Uterus (tissue), 4 donors: ENCODE data around the gene SON. TPM values are rescaled to one million over a fixed set of nuclear protein-coding genes. Genes with fewer than 3 reads are reported as not detected.
A peak's percentile ranks its signal among the peaks of the same experiment; 100 is the strongest.

Experiments used
- DNase-seq, 2 donors: peaks; one replicate each; pipeline ENCODE4 v3.0.0-alpha.2; 2019 to 2020
- H3K27ac ChIP-seq, 2 donors: fragments of 200-600 bp; sonication (generic); 1 replicate in 1 of 2; 2 replicates in 1 of 2; pipeline ENCODE4 v1.5.1; 2016 to 2018
- H3K27me3 ChIP-seq, 2 donors: fragments of 200-600 bp; sonication (generic); one replicate each; pipeline ENCODE4 v1.5.1; 2018 to 2019; ENCODE audit warnings: control low read depth in 1 of 2
- H3K36me3 ChIP-seq, 2 donors: fragments of 200-600 bp; sonication (generic); one replicate each; pipeline ENCODE4 v1.5.1; 2019; ENCODE audit warnings: control low read depth in 1 of 2
- H3K4me1 ChIP-seq, 2 donors: fragments of 200-600 bp; sonication (generic); one replicate each; pipeline ENCODE4 v1.5.1; 2018 to 2019; ENCODE audit warnings: control low read depth in 1 of 2
- H3K4me3 ChIP-seq, 2 donors: fragments of 200-600 bp; sonication (generic); 1 replicate in 1 of 2; 2 replicates in 1 of 2; pipeline ENCODE4 v1.5.1; 2018 to 2019; ENCODE audit warnings: mild to moderate bottlenecking in 1 of 2
- H3K9me3 ChIP-seq, 2 donors: fragments of 200-600 bp; sonication (generic); one replicate each; pipeline ENCODE4 v1.5.1; 2019; ENCODE audit warnings: control low read depth in 1 of 2
- CTCF ChIP-seq, 4 experiments: fragments of 200-600 bp in 2 of 4; fragments of 450-650 bp in 2 of 4; sonication (generic) in 2 of 4; IDR thresholded peaks; one replicate each; pipeline ENCODE4 v1.5.1; 2016 to 2019; ENCODE audit warnings: antibody characterized with exemption in 4 of 4, mild to moderate bottlenecking in 2 of 4, moderate library complexity in 1 of 4
- POLR2A ChIP-seq, 2 donors: fragments of 450-650 bp; IDR thresholded peaks; one replicate each; pipeline ENCODE4 v1.6.1; 2016; ENCODE audit warnings: antibody characterized with exemption in 2 of 2, mild to moderate bottlenecking in 1 of 2, moderate library complexity in 1 of 2
- intact Hi-C: fragments of 100-400 bp; cut with DNase I; formaldehyde crosslinking; loops from one replicate; pipeline ENCODE4 v1.15.1; 2023; ENCODE audit warnings: low total_unique reads
- total RNA-seq, 4 donors: library from RNA; depleted of rRNA in 3 of 4; stranded (reverse); fragments of >200 nt in 3 of 4; gene quantifications; one replicate each; pipeline versions ENCODE4 v1.1.0 to v1.2.4, GENCODE V29; 2014 to 2023
- donor health status: DM: yes; HTN: yes; CAD: no.

The SON gene
- total RNA-seq, 4 donors from 2014 or later, result 249 to 420 (median 304) TPM

GRCh38 chr21:33543505-33544129 is 779 bp downstream of the SON start:
- H3K4me3 ChIP-seq, result peak overlapping the region; percentile 82 to 95
- peak in 1 of 2 donors; percentile 71 for DNase-seq
- H3K27me3 ChIP-seq, result no peaks in the 10 kb centered on the region
- H3K9me3 ChIP-seq, result no peaks in the 10 kb centered on the region
- H3K4me1 ChIP-seq, result peaks cover 6 to 9% of the 10 kb centered on the region in 2 donors
- H3K36me3 ChIP-seq, result no peaks in the 10 kb centered on the region
- TF ChIP-seq CTCF (IDR thresholded peaks at IDR 0.05), result no peak
- TF ChIP-seq POLR2A (IDR thresholded peaks at IDR 0.05), result no peak
- intact Hi-C loops, result no loop called here
- H3K27ac ChIP-seq, result peak overlapping the region; percentile 99

GRCh38 chr21:33544451-33545195 is 1.8 kb downstream of the SON start:
- H3K27me3 ChIP-seq, result no peaks in the 10 kb centered on the region
- H3K4me3 ChIP-seq, result peak overlapping the region; percentile 82 to 95
- H3K4me1 ChIP-seq, result peaks cover 6 to 9% of the 10 kb centered on the region in 2 donors
- intact Hi-C loops, result no loop called here
- DNase-seq, result no peak
- H3K9me3 ChIP-seq, result no peaks in the 10 kb centered on the region
- TF ChIP-seq CTCF (IDR thresholded peaks at IDR 0.05) (no peak), POLR2A (IDR thresholded peaks at IDR 0.05) (no peak)
- H3K27ac ChIP-seq, result peak overlapping the region in 1 of 2 donors; percentile 99
- H3K36me3 ChIP-seq, result no peaks in the 10 kb centered on the region

- intact Hi-C loops, result no loop called here
- DNase-seq, result no peak
- Histone ChIP-seq H3K27ac (no peak overlapping the region), H3K36me3 (no peaks in the 10 kb centered on the region), H3K9me3 (no peaks in the 10 kb centered on the region), H3K27me3 (no peaks in the 10 kb centered on the region), H3K4me3 (no peak overlapping the region), H3K4me1 (peaks cover 4 to 7% of the 10 kb centered on the region in 2 donors)
- TF ChIP-seq CTCF (IDR thresholded peaks at IDR 0.05), result no peak
- no peak for TF ChIP-seq POLR2A (IDR thresholded peaks at IDR 0.05)
These were observed 3.2 kb downstream of the SON start for GRCh38 chr21:33546086-33546485.

GRCh38 chr21:33549848-33550771 is 7.3 kb downstream of the SON start:
- Histone ChIP-seq H3K4me1 (peaks cover 0 to 3% of the 10 kb centered on the region in 2 donors), H3K27ac (no peak overlapping the region), H3K9me3 (no peaks in the 10 kb centered on the region), H3K27me3 (no peaks in the 10 kb centered on the region), H3K4me3 (no peak overlapping the region), H3K36me3 (no peaks in the 10 kb centered on the region)
- intact Hi-C loops, result no loop called here
- no peak for DNase-seq
- TF ChIP-seq CTCF (IDR thresholded peaks at IDR 0.05) (no peak), POLR2A (IDR thresholded peaks at IDR 0.05) (no peak)
